Fibroblast of pulmonary artery (primary cell): ENCODE data around the gene FOXO3.

Experiments used
- DNase-seq: peaks from one replicate; pipeline ENCODE4 v3.0.0-alpha.2; 2010; ENCODE audit warnings: low read depth
- H3K4me3 ChIP-seq: replicated peaks from 2 replicates; pipeline ENCODE4 v1.5.1; 2011; ENCODE audit warnings: low read depth, mild to moderate bottlenecking, control low read depth, low read length, moderate library complexity
- TF ChIP-seq, protein P1 (sequence below): IDR thresholded peaks from 2 replicates; pipeline ENCODE4 v1.5.1; 2011; ENCODE audit warnings: mild to moderate bottlenecking, control low read depth, low read length, inconsistent platforms; ENCODE audit errors: missing control alignments

Gene FOXO3

DNA sequence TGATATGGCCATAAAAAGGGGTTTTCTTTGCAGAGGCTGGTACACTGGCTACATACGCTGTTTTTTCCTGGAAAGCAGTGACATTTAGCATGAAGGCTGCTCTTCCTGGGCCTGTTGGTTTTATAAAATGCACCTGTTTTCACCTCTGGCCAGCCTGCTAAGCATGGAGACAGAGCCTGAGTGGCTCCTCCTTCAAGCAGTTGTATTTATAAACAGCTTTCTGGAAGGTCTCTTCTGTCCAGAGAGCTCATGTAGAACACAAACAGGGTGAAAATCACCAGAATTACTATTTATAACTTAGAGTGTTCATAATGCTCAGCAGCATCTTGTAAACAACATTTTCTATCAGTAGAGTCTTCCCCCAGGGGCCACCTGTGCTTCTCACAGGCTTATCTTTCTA, 109.0 kb downstream of the FOXO3 start:
- no peak for DNase-seq
- H3K4me3 ChIP-seq, result no peak overlapping the region
- TF ChIP-seq, protein P1, sequence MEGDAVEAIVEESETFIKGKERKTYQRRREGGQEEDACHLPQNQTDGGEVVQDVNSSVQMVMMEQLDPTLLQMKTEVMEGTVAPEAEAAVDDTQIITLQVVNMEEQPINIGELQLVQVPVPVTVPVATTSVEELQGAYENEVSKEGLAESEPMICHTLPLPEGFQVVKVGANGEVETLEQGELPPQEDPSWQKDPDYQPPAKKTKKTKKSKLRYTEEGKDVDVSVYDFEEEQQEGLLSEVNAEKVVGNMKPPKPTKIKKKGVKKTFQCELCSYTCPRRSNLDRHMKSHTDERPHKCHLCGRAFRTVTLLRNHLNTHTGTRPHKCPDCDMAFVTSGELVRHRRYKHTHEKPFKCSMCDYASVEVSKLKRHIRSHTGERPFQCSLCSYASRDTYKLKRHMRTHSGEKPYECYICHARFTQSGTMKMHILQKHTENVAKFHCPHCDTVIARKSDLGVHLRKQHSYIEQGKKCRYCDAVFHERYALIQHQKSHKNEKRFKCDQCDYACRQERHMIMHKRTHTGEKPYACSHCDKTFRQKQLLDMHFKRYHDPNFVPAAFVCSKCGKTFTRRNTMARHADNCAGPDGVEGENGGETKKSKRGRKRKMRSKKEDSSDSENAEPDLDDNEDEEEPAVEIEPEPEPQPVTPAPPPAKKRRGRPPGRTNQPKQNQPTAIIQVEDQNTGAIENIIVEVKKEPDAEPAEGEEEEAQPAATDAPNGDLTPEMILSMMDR, result no peak

DNA sequence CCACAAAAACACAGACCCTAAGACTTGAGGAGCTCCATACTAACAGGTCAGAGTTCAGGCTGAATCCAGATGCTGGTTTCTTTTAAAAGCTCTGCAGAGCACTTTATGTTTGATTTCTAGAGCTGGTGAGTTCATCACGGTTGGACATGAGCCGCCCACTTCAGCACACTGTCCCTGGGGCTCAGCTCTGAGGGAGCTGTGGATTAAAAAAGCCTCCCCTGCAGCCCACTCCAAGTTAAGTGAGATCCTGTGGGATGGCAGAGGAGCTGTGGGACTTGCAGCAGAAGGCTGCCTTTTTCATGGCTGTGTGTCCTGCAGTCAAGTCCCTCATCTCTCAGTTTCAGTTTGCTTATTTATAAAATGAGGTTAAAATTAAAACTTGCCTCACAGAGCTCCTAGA, 110.5 kb downstream of the FOXO3 start:
- TF ChIP-seq, protein P1, result no peak
- H3K4me3 ChIP-seq, result no peak overlapping the region
- DNase-seq, result no peak

DNA sequence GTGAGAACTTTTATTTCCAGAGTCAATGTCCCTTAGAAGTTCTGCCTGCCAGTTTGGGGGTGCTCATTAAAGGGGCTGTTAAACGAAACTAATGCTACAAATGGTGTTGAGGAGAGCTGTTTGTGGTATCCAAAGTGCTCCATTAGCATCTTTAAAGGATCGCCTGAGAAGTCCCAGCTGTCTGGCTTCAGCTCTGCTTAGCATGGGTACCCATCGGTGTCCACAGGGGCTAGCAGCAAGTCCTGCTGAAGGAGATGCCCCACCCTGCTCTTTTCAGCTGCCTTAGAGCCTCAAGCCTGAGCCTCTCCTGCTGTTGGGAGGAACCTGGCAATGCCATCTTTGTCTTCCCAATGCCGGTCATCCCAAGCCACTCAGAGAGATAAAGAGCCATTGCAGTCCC, 111.1 kb downstream of the FOXO3 start:
- no peak overlapping the region for H3K4me3 ChIP-seq
- TF ChIP-seq, protein P1, result no peak
- DNase-seq, result no peak

DNA sequence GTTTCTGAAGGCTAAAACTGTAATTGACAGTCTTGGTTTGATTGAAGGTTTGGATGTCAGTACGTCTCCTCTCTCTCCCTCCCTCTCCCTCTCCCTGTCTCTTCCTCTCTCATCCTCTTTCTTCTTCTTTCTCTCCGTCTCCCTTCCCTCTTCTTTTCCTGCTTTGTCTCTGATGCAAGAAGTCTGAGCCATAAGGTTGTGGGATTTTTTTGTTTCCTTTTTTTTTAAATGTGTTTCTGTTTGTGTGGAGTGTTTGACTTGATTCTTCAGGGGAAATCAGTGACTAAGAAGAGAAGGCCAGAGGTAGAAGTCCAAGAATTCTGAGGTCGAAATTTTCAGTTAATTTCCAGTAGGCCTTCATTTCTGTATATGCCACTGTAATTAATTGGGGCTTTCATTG, 111.9 kb downstream of the FOXO3 start:
- TF ChIP-seq, protein P1, result no peak
- no peak overlapping the region for H3K4me3 ChIP-seq
- no peak for DNase-seq

DNA sequence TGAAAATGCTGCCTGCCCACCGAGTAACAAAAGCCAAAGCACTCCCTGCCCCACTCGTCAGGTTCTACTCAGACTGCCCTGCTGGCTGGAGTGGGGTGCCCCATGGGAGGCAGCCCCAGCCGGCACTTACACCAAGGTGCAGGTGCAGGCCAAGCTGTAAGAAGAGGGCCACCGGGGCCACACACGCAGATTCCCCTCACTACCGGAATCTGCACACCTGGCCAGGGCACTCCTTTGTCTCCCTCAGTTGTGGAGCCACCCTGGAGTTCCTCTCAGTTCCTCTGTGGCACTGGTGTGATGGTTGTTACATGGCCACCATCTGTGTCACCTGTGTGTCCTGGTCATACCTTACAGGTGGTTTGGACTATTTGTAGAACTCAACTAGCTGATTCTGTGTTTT, 112.4 kb downstream of the FOXO3 start:
- no peak overlapping the region for H3K4me3 ChIP-seq
- DNase-seq, result no peak
- TF ChIP-seq, protein P1, result no peak

DNA sequence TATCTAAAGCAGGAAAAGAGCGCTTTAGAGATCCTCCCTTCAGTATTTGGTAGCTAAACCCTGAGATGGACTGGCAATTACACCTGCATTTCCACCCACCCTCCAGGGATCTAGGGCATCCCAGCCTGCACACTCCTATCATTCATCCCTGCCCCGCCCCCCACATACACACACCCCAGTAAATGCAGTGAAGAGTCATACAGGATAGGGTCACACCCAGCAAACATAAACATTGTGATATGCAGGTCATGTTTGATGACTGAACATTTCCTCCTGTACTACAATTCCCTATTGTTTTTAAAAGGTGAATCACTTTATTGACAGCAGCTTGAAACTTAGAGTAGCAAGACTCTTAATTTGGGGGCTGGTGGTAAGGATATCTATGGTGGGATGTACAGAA, 112.9 kb downstream of the FOXO3 start:
- TF ChIP-seq, protein P1, result no peak
- H3K4me3 ChIP-seq, result no peak overlapping the region
- no peak for DNase-seq

DNA sequence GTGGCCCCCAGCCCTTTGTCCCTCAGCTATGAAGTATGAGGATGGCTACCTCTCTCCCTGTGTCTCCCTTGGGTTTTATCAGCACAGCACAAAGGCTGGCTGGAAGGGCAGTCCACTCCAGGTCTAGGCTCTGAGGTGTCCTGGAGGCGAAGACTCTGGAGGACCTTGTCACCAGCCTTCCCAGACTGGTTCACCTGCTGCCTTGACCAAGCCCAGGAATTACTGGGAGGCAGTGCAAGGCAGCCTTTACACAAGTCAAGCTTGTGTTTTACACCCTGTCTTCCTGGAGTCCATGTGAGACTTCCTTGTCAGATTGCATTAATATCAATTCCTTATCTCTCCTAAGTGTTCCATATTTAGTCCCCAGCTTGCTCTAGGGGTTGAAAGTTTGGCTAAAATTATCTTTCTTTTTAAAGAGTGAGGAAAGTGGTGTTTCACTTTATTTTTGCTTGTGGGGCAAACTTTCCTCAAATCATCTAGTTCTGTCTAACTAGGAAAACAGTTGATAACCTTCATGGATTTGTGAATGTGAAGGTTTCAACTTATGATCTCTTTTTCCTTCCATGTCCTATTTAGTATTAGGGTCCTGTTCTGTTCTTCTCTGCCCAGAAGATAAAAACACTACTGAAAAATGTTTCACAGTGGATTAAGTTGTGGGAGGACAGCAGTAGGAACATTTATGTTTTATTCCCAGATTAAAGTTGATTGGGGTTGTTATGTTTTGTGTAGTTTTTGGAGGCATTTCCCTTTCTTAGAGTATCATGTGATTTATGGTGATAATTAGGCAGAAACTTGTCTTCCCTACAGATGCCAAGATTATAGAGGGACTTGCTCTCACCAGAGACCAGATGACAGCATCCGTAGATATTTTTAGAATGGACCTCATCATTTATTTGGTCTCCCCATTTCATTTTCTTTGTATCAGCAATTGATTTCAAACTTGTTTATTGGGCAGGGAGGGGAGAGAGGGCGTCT, 114.8 kb downstream of the FOXO3 start:
- H3K4me3 ChIP-seq, result no peak overlapping the region
- no peak for DNase-seq
- TF ChIP-seq, protein P1, result no peak
